Measurements from ENCODE around the gene TRIM24. TPM values are rescaled to one million over a fixed set of nuclear protein-coding genes. Genes with fewer than 3 reads are reported as not detected.
A peak's percentile ranks its signal among the peaks of the same experiment; 100 is the strongest.

Gene TRIM24
- total RNA-seq, 1 donor from 2014 or later, result 104 TPM

DNA sequence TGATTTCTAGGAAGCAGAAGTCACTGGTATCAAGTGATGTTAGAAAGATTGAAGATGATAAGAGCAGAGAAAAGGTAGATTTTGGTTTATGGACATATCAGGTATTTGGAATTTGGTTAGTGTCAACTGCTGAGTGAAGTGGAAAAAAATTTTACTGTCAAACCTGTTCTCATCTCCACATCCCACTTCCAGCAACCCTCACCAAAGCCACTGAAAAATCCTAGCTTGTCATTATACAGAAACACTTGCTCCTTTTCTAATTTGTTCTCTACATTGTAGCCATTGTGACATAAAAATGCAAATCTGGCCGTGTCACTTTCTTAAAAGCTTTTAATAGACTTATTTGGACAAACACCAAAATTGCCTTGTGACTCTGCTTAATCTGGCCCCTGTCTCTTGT is 54.0 kb downstream of the TRIM24 start:
- Mint-ChIP-seq H3K27ac (ENCODE audit: unreplicated experiment) (no peak overlapping the region), H3K9me3 (ENCODE audit: unreplicated experiment) (no peaks in the 10 kb centered on the region), H3K4me3 (ENCODE audit: unreplicated experiment) (peak overlapping the region; percentile 33), H3K36me3 (ENCODE audit: low read depth, unreplicated experiment) (peaks cover 61% of the 10 kb centered on the region), H3K4me1 (ENCODE audit: unreplicated experiment) (peaks cover 21% of the 10 kb centered on the region), H3K27me3 (ENCODE audit: unreplicated experiment) (no peaks in the 10 kb centered on the region)
- TF ChIP-seq, protein P1, sequence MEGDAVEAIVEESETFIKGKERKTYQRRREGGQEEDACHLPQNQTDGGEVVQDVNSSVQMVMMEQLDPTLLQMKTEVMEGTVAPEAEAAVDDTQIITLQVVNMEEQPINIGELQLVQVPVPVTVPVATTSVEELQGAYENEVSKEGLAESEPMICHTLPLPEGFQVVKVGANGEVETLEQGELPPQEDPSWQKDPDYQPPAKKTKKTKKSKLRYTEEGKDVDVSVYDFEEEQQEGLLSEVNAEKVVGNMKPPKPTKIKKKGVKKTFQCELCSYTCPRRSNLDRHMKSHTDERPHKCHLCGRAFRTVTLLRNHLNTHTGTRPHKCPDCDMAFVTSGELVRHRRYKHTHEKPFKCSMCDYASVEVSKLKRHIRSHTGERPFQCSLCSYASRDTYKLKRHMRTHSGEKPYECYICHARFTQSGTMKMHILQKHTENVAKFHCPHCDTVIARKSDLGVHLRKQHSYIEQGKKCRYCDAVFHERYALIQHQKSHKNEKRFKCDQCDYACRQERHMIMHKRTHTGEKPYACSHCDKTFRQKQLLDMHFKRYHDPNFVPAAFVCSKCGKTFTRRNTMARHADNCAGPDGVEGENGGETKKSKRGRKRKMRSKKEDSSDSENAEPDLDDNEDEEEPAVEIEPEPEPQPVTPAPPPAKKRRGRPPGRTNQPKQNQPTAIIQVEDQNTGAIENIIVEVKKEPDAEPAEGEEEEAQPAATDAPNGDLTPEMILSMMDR (IDR thresholded peaks at IDR 0.05; ENCODE audit: unreplicated experiment), result no peak
- no peak for DNase-seq (ENCODE audit: low spot score)

DNA sequence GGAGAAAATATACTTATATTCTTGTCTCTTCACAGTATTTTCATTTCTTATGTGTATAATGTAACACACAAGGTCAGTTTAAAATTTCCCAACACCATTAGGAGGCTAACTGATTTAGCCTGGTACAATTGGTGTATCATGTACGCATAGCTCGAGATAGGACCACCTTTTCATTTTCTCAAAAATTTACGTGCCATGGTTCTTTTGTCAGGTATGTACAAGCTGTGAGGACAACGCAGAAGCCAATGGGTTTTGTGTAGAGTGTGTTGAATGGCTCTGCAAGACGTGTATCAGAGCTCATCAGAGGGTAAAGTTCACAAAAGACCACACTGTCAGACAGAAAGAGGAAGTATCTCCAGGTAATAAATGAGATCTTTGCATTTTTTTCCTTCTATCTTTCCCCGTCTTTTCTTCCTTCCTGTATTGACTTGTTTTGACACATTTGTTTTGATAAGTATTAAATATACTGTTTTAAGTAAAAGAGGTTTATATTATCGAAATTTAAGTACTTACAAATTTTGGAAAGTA is 55.0 kb downstream of the TRIM24 start:
- TF ChIP-seq, protein P1 (IDR thresholded peaks at IDR 0.05; ENCODE audit: unreplicated experiment), result no peak
- Mint-ChIP-seq H3K9me3 (ENCODE audit: unreplicated experiment) (no peaks in the 10 kb centered on the region), H3K4me1 (ENCODE audit: unreplicated experiment) (peaks cover 21% of the 10 kb centered on the region), H3K4me3 (ENCODE audit: unreplicated experiment) (no peak overlapping the region), H3K36me3 (ENCODE audit: low read depth, unreplicated experiment) (peaks cover 62% of the 10 kb centered on the region), H3K27ac (ENCODE audit: unreplicated experiment) (no peak overlapping the region), H3K27me3 (ENCODE audit: unreplicated experiment) (no peaks in the 10 kb centered on the region)
- DNase-seq (ENCODE audit: low spot score), result no peak

DNA sequence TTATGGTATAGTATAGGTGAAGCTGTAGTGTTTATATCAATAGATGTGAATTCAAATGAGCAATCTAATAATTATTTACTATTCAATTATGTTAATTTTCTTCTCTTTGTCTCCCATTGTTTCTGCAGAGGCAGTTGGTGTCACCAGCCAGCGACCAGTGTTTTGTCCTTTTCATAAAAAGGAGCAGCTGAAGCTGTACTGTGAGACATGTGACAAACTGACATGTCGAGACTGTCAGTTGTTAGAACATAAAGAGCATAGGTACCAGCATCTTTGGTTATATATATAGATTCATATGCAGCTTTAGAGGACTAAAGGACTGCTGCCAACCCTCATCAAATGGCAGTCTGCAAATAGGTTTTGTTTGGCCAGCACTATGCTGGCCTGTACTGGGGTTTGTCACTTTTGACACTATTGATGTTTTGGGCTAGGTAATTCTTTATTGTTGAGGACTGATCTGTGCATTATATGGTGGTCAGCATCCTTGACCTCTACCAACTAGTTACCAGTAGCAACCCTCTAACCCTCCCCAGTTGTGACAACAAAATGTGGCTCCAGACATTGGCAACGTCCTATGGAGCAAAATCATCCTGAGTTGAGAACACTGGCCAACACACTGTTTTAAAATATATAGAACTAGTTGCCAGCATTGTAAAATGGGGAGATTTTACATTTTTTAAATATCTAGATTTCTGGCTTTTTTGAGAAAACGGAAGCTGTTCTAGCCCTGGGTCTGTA is 59.2 kb downstream of the TRIM24 start:
- Mint-ChIP-seq H3K4me1 (ENCODE audit: unreplicated experiment) (peaks cover 9% of the 10 kb centered on the region), H3K27me3 (ENCODE audit: unreplicated experiment) (peaks cover 2% of the 10 kb centered on the region), H3K27ac (ENCODE audit: unreplicated experiment) (peak overlapping the region; percentile 42), H3K9me3 (ENCODE audit: unreplicated experiment) (no peaks in the 10 kb centered on the region), H3K36me3 (ENCODE audit: low read depth, unreplicated experiment) (peaks cover 60% of the 10 kb centered on the region), H3K4me3 (ENCODE audit: unreplicated experiment) (no peak overlapping the region)
- TF ChIP-seq, protein P1 (IDR thresholded peaks at IDR 0.05; ENCODE audit: unreplicated experiment), result no peak
- DNase-seq (ENCODE audit: low spot score), result no peak

DNA sequence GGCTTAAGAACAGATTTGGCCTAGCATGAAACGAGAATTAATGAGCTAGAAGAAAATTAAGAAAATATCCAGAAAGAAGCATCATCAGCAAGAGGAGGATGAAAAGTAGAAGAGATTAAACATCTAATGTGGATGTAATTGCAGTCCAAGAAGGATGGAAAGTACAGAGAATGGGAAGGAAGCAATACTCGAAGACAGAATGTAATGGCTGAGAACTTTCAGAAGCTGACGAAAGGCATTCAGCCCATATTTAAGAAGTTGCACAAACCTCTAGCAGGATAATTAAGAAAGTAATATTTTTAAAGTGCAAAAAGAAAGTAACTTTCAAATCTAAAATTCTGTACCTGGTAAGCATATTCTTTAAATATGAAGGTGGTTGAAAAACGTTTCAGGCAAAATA is 60.7 kb downstream of the TRIM24 start:
- H3K4me3 Mint-ChIP-seq (ENCODE audit: unreplicated experiment), result peak overlapping the region; percentile 34
- no peak overlapping the region for H3K27ac Mint-ChIP-seq (ENCODE audit: unreplicated experiment)
- peaks cover 2% of the 10 kb centered on the region for H3K27me3 Mint-ChIP-seq (ENCODE audit: unreplicated experiment)
- no peak for DNase-seq (ENCODE audit: low spot score)
- no peaks in the 10 kb centered on the region for H3K9me3 Mint-ChIP-seq (ENCODE audit: unreplicated experiment)
- TF ChIP-seq, protein P1 (IDR thresholded peaks at IDR 0.05; ENCODE audit: unreplicated experiment), result no peak
- peaks cover 61% of the 10 kb centered on the region for H3K36me3 Mint-ChIP-seq (ENCODE audit: low read depth, unreplicated experiment)
- H3K4me1 Mint-ChIP-seq (ENCODE audit: unreplicated experiment), result no peaks in the 10 kb centered on the region

DNA sequence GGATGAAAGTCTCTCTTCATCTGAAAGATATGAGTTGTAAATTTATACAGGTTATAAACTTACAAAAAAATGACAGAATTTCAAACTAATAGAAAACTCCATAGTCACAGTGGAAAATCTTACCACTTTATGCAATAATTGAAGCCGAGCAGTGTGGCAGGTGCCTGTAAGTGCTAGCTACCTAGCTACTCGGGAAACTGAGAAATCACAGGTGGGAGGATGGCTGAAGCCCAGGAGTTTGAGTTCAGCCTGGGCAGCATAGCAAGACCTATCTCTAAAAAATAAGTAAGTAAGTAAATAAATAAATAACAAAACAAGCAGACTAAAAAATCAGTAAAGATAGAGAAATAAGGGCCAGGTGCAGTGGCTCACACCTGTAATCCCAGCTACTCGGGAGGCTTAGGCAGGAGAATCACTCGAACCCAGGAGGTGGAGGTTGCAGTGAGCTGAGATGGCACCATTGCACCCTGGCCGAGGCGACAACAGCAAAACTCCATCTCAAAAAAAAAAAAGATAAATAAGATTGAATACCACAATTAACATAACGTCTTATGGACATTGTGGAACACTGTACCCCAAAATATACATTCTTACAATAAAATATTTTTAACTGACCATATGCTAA is 61.9 kb downstream of the TRIM24 start:
- Mint-ChIP-seq H3K36me3 (ENCODE audit: low read depth, unreplicated experiment) (peaks cover 71% of the 10 kb centered on the region), H3K4me3 (ENCODE audit: unreplicated experiment) (no peak overlapping the region), H3K9me3 (ENCODE audit: unreplicated experiment) (no peaks in the 10 kb centered on the region), H3K27me3 (ENCODE audit: unreplicated experiment) (peaks cover 2% of the 10 kb centered on the region), H3K4me1 (ENCODE audit: unreplicated experiment) (no peaks in the 10 kb centered on the region), H3K27ac (ENCODE audit: unreplicated experiment) (no peak overlapping the region)
- DNase-seq (ENCODE audit: low spot score), result no peak
- TF ChIP-seq, protein P1 (IDR thresholded peaks at IDR 0.05; ENCODE audit: unreplicated experiment), result no peak
